GM04504 (cell line): Measurements from ENCODE around the gene CTTN.

Experiments used
- DNase-seq: peaks from one replicate; pipeline ENCODE4 v3.0.0-alpha.2; 2012; ENCODE audit warnings: low read depth

CTTN gene

GRCh38 chr11:70410276-70411205 is 12.2 kb downstream of the CTTN start:
- DNase-seq, result no peak

GRCh38 chr11:70411713-70412452 is 13.6 kb downstream of the CTTN start:
- no peak for DNase-seq

- no peak for DNase-seq
Measured at GRCh38 chr11:70413151-70413550, 14.8 kb downstream of the CTTN start.

GRCh38 chr11:70414341-70415100 is 16.2 kb downstream of the CTTN start:
- DNase-seq, result no peak

GRCh38 chr11:70415191-70415590 is 16.9 kb downstream of the CTTN start:
- peak; percentile 83 for DNase-seq

GRCh38 chr11:70415642-70416395 is 17.5 kb downstream of the CTTN start:
- peak; percentile 57 for DNase-seq

DNA sequence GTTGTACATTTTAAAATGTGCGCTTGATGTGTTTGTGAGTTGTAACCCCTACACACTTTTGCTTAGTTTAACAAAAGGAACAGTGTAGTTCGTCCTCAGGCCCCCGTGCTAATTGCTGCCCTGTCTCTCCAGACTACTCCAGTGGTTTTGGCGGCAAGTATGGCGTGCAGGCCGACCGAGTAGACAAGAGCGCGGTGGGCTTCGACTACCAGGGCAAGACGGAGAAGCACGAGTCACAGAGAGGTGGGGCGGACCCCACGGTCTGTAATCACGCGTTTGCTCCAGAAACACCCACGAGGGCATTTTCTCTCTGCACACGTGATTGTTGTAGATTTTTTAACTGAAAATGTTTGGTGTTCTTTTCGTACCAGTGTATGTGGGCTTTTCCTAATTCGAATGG is 18.6 kb downstream of the CTTN start:
- DNase-seq, result no peak

GRCh38 chr11:70418130-70418529 is 19.8 kb downstream of the CTTN start:
- DNase-seq, result no peak

- DNase-seq, result no peak
Measured at GRCh38 chr11:70419307-70420007, 21.1 kb downstream of the CTTN start.

DNA sequence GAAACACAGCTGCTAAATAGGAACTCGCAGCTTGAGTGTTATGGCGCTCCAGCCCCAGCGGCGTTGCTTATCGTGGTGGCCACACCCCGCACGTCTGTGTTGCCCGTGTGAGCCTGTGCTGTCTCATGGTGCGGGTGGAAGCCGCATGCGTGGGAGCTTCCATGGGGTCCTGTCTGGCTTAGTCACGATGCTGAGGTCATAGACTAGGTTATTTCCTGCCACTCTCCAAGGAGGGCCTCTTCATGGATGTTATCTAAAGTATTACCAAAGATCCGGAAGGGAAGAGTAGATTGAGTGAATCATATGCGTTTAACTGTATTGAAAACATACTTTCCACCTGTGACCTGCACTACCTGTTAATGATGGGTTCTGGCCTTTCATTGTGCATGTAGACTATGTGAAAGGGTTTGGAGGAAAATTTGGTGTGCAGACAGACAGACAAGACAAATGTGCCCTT is 21.7 kb downstream of the CTTN start:
- no peak for DNase-seq

DNA sequence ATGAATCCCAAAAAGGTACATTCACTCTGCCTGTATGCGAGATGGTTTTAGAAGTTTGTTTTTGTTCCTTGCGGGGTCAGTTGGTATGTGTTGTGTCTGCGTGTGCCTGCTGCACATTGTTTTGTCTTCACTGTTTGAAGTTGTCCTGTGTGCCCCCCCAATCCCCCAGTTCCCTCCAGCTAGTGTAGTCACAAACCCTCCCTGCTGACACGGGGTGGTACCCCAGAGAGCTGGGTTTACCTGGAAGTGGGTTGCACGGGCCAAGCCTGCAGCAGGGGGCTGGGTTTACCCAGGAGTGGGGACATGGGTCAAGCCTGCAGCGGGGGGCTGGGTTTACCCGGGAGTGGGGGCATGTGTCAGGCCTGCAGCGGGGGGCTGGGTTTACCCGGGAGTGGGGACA is 22.2 kb downstream of the CTTN start:
- no peak for DNase-seq

DNA sequence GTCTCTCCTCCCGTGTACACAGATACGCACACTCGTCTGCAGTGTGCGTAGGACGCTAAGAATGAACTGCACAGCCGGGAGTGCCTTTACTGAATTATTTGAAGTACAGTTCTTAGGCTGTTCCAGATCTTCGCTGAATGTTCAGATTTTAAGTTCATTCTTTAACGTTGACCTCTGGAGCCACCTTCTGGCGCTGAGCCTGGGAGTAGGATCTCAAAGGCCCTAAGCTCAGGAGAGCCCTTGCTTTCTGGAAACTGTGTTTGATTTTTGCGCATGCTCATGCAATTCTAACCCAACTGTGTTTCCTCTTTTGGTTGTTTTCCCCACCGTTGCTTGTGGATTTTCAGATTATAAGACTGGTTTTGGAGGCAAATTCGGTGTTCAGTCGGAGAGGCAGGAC is 22.8 kb downstream of the CTTN start:
- DNase-seq, result no peak

DNA sequence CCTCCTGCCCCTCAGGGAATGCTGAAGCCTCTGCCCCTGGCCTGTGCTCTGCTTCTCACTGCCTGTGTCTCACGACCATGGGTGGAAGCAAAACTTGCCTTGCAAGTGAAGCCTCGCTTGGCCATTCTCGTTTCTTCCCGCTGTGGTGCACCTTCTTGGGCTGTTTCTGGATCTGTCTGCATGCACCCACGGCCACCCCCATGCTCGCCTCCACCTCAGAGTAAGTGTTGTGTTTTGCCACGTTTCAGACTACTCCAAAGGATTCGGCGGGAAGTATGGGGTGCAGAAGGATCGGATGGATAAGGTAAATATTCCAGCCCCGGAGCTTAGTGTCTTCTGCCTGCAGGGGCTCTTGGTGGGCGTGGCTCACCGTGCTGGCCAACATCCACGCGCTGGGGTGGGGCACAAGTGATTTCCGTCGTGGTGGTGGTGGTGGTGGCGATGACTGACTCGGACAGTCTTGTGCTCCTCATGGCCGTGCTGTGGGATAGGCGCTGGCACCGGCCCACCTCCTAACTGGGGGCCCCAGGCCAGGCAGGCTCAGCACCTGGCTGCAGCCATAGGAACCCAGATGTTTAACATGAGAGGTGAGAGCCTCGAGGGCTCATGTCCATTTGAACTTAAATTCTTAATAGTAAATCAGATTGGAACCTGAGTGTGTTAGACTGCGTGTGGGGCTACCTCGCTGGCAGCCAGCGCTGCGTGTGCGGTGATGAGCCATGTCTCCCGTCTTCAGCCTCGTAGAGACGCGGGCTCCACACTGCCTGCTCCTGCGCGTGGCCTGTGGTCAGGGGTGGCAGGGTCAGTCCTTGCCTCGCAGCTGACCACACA is 24.6 kb downstream of the CTTN start:
- no peak for DNase-seq

DNA sequence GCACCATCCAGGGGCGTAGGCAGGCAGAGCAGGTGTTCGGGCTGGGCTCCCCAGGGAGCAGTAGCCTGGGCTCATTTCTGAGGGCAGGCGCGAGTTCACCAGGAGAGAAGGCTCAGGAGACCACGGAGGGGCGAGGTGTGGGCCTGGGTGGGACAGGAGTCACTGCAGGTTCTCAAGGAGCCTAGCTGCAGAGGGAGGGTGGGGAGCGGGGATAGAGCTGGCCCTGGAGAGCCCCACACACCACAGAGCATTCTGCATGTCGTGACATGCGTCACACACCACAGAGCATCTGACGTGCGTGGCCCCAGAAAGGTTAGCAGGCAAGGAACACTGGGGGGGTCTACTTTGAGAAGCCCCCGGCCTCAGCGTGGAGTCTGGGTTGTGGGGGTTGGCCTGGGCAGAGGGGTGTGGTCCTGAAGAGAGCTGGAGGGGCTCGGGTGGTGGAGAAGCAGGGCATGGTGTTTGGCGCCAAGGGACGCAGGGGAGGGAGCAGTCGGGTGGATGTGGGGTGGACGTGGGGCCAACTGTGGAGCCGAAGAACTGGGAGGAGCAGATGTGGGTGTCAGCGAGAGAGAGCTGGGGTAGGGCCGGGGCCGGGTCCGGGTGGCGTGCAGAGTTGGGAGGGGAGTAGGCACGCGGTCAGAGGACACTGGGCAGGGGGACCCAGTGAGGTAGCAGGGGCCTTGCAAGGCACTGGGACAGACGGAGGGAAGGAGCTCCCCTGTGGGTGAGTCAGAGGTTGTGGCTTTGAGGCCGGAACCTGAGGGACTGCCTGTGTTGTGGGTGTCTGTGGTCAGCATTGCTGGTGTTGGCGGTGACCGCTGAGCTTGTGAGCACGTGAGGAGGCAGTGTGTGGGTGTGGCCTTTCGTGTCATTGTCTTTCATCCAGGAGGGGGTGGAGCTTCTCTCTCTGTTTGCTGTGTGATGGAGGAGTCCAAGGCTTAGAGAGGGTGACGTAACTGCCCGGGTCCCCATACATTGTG is 25.5 kb downstream of the CTTN start:
- DNase-seq, result peak; percentile 62

GRCh38 chr11:70424765-70425344 is 26.5 kb downstream of the CTTN start:
- DNase-seq, result no peak

GRCh38 chr11:70427436-70427835 is 29.1 kb downstream of the CTTN start:
- DNase-seq, result no peak

GRCh38 chr11:70428701-70429427 is 30.5 kb downstream of the CTTN start:
- no peak for DNase-seq

DNA sequence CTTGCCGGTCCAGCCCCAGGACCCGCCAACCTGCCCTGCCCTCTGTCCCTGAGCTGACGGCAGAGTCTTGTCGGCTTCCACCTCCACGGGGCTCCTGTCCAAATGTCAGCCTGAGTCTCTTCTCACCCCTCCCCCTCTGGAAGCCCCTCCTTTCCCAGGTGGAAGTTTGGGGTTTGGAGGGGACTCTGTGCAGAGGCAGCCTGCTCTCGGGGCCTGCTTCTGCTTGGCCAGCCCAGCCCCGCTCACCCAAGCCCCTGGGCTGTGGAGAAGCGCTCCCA is 31.0 kb downstream of the CTTN start:
- DNase-seq, result no peak
